SU-DHL-6 (cell line): ENCODE measurements around the gene KLHL40.

Experiments used
- H2AFZ ChIP-seq: fragments of 200-600 bp; sonication (generic); 2 replicates; pipeline ENCODE4 v1.6.1; 2014; ENCODE audit warnings: low read depth, mild to moderate bottlenecking, moderate library complexity, mixed read lengths, antibody characterized with exemption, low read length; ENCODE audit not compliant: severe bottlenecking
- H3F3A ChIP-seq: fragments of 200-600 bp; shearing (Covaris generic); 2 replicates; pipeline ENCODE4 v1.6.0; 2016; ENCODE audit warnings: antibody characterized with exemption, mild to moderate bottlenecking; ENCODE audit not compliant: insufficient read depth
- H3K27ac ChIP-seq: fragments of 200-600 bp; sonication (generic); 2 replicates; pipeline ENCODE4 v1.5.1; 2016; ENCODE audit warnings: low read depth, mild to moderate bottlenecking, low read length, moderate library complexity, mixed read lengths
- H3K27me3 ChIP-seq: fragments of 200-600 bp; sonication (generic), shearing (Covaris generic); 2 replicates; pipeline ENCODE4 v1.6.0; 2014; ENCODE audit warnings: mild to moderate bottlenecking, low read length
- H3K36me3 ChIP-seq: fragments of 200-600 bp; sonication (generic); 2 replicates; pipeline ENCODE4 v1.6.1; 2014; ENCODE audit warnings: mild to moderate bottlenecking, low read length, mixed read lengths
- H3K4me2 ChIP-seq: fragments of 300-600, 200-600 bp; shearing (Covaris generic), sonication (generic); 2 replicates; pipeline ENCODE4 v1.6.0; 2014; ENCODE audit warnings: low read length, low read depth, mild to moderate bottlenecking; ENCODE audit not compliant: poor library complexity, severe bottlenecking
- H3K4me3 ChIP-seq: fragments of 200-600 bp; sonication (generic); 2 replicates; pipeline ENCODE4 v1.5.1; 2014; ENCODE audit warnings: antibody characterized with exemption, low read length, mild to moderate bottlenecking, mixed read lengths; ENCODE audit not compliant: insufficient read depth, poor library complexity, severe bottlenecking
- H3K79me2 ChIP-seq: fragments of 200-600 bp; sonication (generic); 2 replicates; pipeline ENCODE4 v1.6.1; 2014; ENCODE audit warnings: mild to moderate bottlenecking, low read length, moderate library complexity; ENCODE audit not compliant: insufficient read depth
- H3K9ac ChIP-seq: fragments of 200-600 bp; sonication (generic); 2 replicates; pipeline ENCODE4 v1.7.0; 2014; ENCODE audit warnings: mild to moderate bottlenecking, low read length
- H3K9me2 ChIP-seq: fragments of 200-600 bp; sonication (generic); replicated peaks from 2 replicates; pipeline ENCODE4 v1.6.1; 2014; ENCODE audit warnings: low read length; ENCODE audit not compliant: insufficient read depth
- H3K9me3 ChIP-seq: fragments of 200-600 bp; sonication (generic); 2 replicates; pipeline ENCODE4 v1.6.1; 2014; ENCODE audit warnings: low read length, mixed read lengths; ENCODE audit not compliant: insufficient read depth
- H4K20me1 ChIP-seq: fragments of 200-600 bp; sonication (generic); 2 replicates; pipeline ENCODE4 v1.6.1; 2014; ENCODE audit warnings: low read depth, mild to moderate bottlenecking, antibody characterized with exemption, low read length, moderate library complexity, mixed read lengths
- EZH2phosphoT487 ChIP-seq: fragments of 200-600 bp; sonication (generic), shearing (Covaris generic); conservative IDR thresholded peaks from 2 replicates; pipeline ENCODE4 v1.6.1; 2018; ENCODE audit warnings: mild to moderate bottlenecking, antibody characterized with exemption, low read length, moderate library complexity, mixed read lengths
- TF ChIP-seq, protein P1 (sequence below): fragments of 200-600 bp; sonication (generic); IDR thresholded peaks from one replicate; pipeline ENCODE4 v1.5.1; 2017; ENCODE audit warnings: antibody characterized with exemption, mild to moderate bottlenecking, low read length, moderate library complexity; ENCODE audit not compliant: insufficient read depth, poor library complexity, severe bottlenecking

Gene KLHL40

DNA sequence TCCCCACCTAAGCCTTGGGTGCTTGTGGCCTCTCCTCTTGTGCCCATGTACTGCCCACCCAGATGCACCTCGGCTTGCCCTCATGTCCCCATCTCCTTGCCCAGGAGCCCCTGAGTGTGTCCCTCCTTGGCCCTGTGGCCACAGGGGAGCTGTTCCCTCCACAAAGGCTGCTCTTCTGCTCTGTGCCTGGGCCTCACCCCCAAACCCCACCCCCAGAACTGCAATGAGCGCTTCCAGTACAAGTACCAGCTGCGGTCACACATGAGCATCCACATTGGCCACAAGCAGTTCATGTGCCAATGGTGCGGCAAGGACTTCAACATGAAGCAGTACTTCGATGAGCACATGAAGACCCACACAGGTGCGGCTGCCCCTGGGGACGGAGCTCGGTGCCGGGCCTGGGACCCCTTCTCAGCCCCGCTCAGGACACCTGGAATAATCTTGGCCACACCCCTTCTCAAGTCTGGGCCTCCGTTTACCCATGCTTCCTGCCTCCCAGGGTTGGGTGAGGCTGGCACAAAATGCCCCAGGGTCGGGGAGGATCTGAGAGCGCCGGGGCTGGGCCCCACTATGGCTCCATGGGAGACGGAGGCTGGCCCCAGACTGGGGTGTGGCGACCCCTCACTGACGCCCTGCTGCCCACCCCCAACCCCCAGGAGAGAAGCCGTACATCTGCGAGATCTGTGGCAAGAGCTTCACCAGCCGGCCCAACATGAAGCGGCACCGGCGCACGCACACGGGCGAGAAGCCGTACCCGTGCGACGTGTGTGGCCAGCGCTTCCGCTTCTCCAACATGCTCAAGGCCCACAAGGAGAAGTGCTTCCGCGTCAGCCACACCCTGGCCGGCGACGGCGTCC lies 21.5 kb upstream of the KLHL40 start:
- H3K27ac ChIP-seq: no peak overlapping the region
- H3K9ac ChIP-seq: no peak overlapping the region
- H3K9me3 ChIP-seq: no peaks in the 10 kb centered on the region
- H3K79me2 ChIP-seq: no peaks in the 10 kb centered on the region
- no peaks in the 10 kb centered on the region for H3F3A ChIP-seq
- H3K4me2 ChIP-seq: no peak overlapping the region
- H3K4me3 ChIP-seq: no peak overlapping the region
- no peak overlapping the region for H2AFZ ChIP-seq
- no peaks in the 10 kb centered on the region for H3K9me2 ChIP-seq
- H3K27me3 ChIP-seq: no peaks in the 10 kb centered on the region
- TF ChIP-seq, protein P1, sequence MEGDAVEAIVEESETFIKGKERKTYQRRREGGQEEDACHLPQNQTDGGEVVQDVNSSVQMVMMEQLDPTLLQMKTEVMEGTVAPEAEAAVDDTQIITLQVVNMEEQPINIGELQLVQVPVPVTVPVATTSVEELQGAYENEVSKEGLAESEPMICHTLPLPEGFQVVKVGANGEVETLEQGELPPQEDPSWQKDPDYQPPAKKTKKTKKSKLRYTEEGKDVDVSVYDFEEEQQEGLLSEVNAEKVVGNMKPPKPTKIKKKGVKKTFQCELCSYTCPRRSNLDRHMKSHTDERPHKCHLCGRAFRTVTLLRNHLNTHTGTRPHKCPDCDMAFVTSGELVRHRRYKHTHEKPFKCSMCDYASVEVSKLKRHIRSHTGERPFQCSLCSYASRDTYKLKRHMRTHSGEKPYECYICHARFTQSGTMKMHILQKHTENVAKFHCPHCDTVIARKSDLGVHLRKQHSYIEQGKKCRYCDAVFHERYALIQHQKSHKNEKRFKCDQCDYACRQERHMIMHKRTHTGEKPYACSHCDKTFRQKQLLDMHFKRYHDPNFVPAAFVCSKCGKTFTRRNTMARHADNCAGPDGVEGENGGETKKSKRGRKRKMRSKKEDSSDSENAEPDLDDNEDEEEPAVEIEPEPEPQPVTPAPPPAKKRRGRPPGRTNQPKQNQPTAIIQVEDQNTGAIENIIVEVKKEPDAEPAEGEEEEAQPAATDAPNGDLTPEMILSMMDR: no peak
- H4K20me1 ChIP-seq: no peaks in the 10 kb centered on the region
- H3K36me3 ChIP-seq: no peaks in the 10 kb centered on the region

DNA sequence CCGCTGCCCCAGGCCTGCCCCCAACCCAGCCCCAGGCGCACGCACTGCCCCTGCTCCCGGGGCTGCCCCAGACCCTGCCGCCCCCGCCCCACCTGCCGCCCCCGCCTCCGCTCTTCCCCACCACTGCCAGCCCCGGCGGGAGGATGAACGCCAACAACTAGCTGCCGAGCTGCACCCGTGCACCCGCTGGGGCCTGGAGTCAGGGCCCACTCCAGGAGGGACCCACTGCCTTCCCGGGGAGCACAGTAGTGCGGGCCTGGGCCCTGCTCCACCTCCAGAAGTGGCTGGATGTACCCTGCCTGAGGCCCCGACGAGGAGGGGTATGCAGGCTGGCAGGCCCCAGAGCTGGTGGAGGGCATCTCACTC lies 20.9 kb upstream of the KLHL40 start:
- H3K9ac ChIP-seq: no peak overlapping the region

DNA sequence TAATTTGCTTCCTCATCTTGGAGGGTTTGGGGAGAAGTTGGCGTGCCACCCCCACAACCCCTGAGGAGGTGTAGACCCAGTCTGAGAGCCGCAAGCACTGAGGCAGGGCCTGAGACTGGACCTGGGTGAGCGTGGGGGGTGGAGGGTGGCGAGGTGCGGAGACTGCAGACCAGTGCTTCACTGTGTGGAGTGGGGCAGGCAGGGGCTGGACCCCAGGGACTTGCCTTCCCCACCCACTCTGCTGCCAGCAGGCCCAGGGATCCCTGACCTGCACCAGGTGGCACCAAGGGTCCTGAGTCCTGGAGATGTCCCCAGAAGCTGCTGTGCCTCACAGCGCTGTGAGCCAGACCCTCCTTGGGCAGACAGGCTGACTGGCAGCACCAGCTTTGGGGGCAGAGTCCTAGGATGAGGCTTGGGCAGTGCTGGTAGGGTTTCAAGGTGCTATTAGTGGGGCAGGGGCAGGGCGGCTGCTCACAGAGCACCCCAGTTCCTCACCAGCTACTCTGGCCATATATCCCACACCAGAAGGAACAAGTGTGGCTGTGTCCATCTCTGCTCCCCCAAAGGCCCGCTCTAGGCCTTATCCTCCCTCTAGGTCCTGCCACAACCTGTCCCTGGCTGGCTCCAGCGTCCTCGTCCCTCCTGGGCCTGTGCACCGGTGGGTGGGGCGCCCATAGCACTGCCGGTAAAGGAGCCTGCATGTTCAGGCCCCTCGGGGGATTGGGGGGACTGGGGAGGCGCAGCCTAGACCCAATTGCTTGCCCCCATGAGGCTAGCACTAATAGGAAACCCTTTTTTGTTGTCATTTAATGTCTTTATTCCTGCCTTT lies 20.1 kb upstream of the KLHL40 start:
- Histone ChIP-seq H3K9me2 (no peaks in the 10 kb centered on the region), H3K27me3 (no peaks in the 10 kb centered on the region), H3K9ac (no peak overlapping the region)

More for the DNA sequence above, 20.9 kb upstream of the KLHL40 start:
- Histone ChIP-seq H3K9me3 (no peaks in the 10 kb centered on the region), H3K27me3 (no peaks in the 10 kb centered on the region), H3K79me2 (no peaks in the 10 kb centered on the region), H2AFZ (no peak overlapping the region), H3K27ac (no peak overlapping the region), H3F3A (no peaks in the 10 kb centered on the region), H3K4me3 (no peak overlapping the region), H3K36me3 (no peaks in the 10 kb centered on the region), H3K9me2 (no peaks in the 10 kb centered on the region), H4K20me1 (no peaks in the 10 kb centered on the region), H3K4me2 (no peak overlapping the region)
- TF ChIP-seq EZH2phosphoT487: no peak
- TF ChIP-seq, protein P1: no peak

More for the DNA sequence above, 20.1 kb upstream of the KLHL40 start:
- Histone ChIP-seq H3K4me3 (no peak overlapping the region), H3F3A (no peaks in the 10 kb centered on the region), H3K27ac (no peak overlapping the region), H3K79me2 (no peaks in the 10 kb centered on the region), H4K20me1 (no peaks in the 10 kb centered on the region), H3K36me3 (no peaks in the 10 kb centered on the region), H2AFZ (no peak overlapping the region), H3K4me2 (no peak overlapping the region), H3K9me3 (no peaks in the 10 kb centered on the region)
- no peak for TF ChIP-seq EZH2phosphoT487
- TF ChIP-seq, protein P1: no peak
